B cell (primary cell): ENCODE data around the gene CIB1. TPM values are rescaled to one million over a fixed set of nuclear protein-coding genes. Genes with fewer than 3 reads are reported as not detected.
A peak's percentile ranks its signal among the peaks of the same experiment; 100 is the strongest.

Source experiments
- ATAC-seq: fragments of 200-7000 bp; cut with Tn5 transposase; one replicate; pipeline ENCODE4 v1.10.0; 2021; ENCODE audit warnings: low read depth, mild to moderate bottlenecking, moderate number of reproducible peaks, moderate library complexity
- CTCF ChIA-PET: fragments of 350-600 bp; sonication (Branson Sonifier 250); formaldehyde crosslinking; loops from one replicate; lab custom pipeline; 2021; ENCODE audit warnings: antibody characterized with exemption, inconsistent platforms; lab: Charles Lee
- POLR2A ChIA-PET: fragments of 350-600 bp; sonication (Branson Sonifier 250); formaldehyde crosslinking; loops from one replicate; lab custom pipeline; 2021; ENCODE audit warnings: antibody characterized with exemption; lab: Charles Lee
- DNase-seq: peaks from one replicate; pipeline ENCODE4 v3.0.0; 2013
- H2AFZ ChIP-seq: 2 replicates; pipeline ENCODE4 v1.6.1; 2012; ENCODE audit warnings: mild to moderate bottlenecking, low read depth, low read length; ENCODE audit not compliant: insufficient read depth, poor library complexity, severe bottlenecking
- H3K27ac ChIP-seq, 2 donors: 1 replicate in 1 of 2; 2 replicates in 1 of 2; pipeline ENCODE4 v1.5.1; 2012 to 2013; ENCODE audit warnings: low read length in 2 of 2, mild to moderate bottlenecking in 2 of 2, moderate library complexity in 1 of 2
- H3K27me3 ChIP-seq, 4 experiments: fragments of 200-600 bp in 1 of 4; sonication (generic) in 1 of 4; replicated peaks in 1 of 4; 1 replicate in 2 of 4; 2 replicates in 2 of 4; pipeline versions ENCODE4 v1.6.1 to v1.7.0; 2013 to 2016; ENCODE audit warnings: low read length in 3 of 4, mild to moderate bottlenecking in 2 of 4, mixed read lengths in 1 of 4, moderate library complexity in 1 of 4; ENCODE audit not compliant: insufficient read depth in 4 of 4, control insufficient read depth in 3 of 4; ENCODE audit errors: control extremely low read depth in 1 of 4
- H3K36me3 ChIP-seq, 2 experiments: replicated peaks in 1 of 2; 1 replicate in 1 of 2; 2 replicates in 1 of 2; pipeline versions ENCODE4 v1.6.1 to v1.7.1; 2013; ENCODE audit warnings: low read length in 1 of 2; ENCODE audit not compliant: insufficient read depth in 2 of 2, control insufficient read depth in 1 of 2; ENCODE audit errors: control extremely low read depth in 1 of 2, extremely low read depth in 1 of 2
- H3K4me1 ChIP-seq, 2 donors: fragments of 200-600 bp in 1 of 2; sonication (generic) in 1 of 2; 1 replicate in 1 of 2; 2 replicates in 1 of 2; pipeline versions ENCODE4 v1.5.1 to v1.6.1; 2013 to 2017; ENCODE audit warnings: low read length in 2 of 2; ENCODE audit not compliant: control insufficient read depth in 2 of 2, insufficient read depth in 2 of 2
- H3K4me2 ChIP-seq: replicated peaks from 2 replicates; pipeline ENCODE3; 2012; ENCODE audit warnings: mild to moderate bottlenecking, low read depth, low read length; ENCODE audit not compliant: poor library complexity, severe bottlenecking
- H3K4me3 ChIP-seq, 5 experiments: fragments of 200-600 bp in 1 of 5; sonication (generic) in 1 of 5; 1 replicate in 3 of 5; 2 replicates in 2 of 5; pipeline versions ENCODE4 v1.5.1 to v1.7.0; 2011 to 2016; ENCODE audit warnings: low read length in 4 of 5, mild to moderate bottlenecking in 4 of 5, low read depth in 2 of 5, control low read depth in 1 of 5, moderate library complexity in 1 of 5; ENCODE audit not compliant: insufficient read depth in 1 of 5; ENCODE audit errors: control extremely low read depth in 1 of 5, extremely low read depth in 1 of 5
- H3K79me2 ChIP-seq: fragments of 200-600 bp; sonication (generic); one replicate; pipeline ENCODE4 v1.6.0; 2016; ENCODE audit warnings: low read length; ENCODE audit not compliant: control insufficient read depth, insufficient read depth
- H3K9ac ChIP-seq: fragments of 200-600 bp; sonication (generic); 2 replicates; pipeline ENCODE4 v1.6.1; 2017; ENCODE audit warnings: mild to moderate bottlenecking, low read length, moderate library complexity
- H3K9me3 ChIP-seq, 3 donors: one replicate each; pipeline versions ENCODE4 v1.6.1 to v1.7.1; 2013; ENCODE audit warnings: low read length in 2 of 3; ENCODE audit not compliant: control insufficient read depth in 2 of 3, insufficient read depth in 1 of 3; ENCODE audit errors: control extremely low read depth in 1 of 3
- H4K20me1 ChIP-seq: 2 replicates; pipeline ENCODE4 v1.6.0; 2012; ENCODE audit warnings: mild to moderate bottlenecking, low read length; ENCODE audit not compliant: insufficient read depth, control insufficient read depth, poor library complexity, severe bottlenecking
- H3K27ac Mint-ChIP-seq: one replicate; pipeline ENCODE4 v1.8.0; 2021; ENCODE audit warnings: mixed read lengths
- H3K27me3 Mint-ChIP-seq: one replicate; pipeline ENCODE4 v1.8.0; 2021; ENCODE audit warnings: mixed read lengths
- H3K4me1 Mint-ChIP-seq: one replicate; pipeline ENCODE4 v1.8.0; 2021; ENCODE audit warnings: mixed read lengths
- H3K4me3 Mint-ChIP-seq: one replicate; pipeline ENCODE4 v1.8.0; 2021; ENCODE audit warnings: mixed read lengths
- H3K9me3 Mint-ChIP-seq: one replicate; pipeline ENCODE4 v1.8.0; 2022; ENCODE audit warnings: mixed read lengths; ENCODE audit not compliant: insufficient read depth
- EZH2 ChIP-seq: IDR thresholded peaks from 2 replicates; pipeline ENCODE4 v1.6.1; 2012; ENCODE audit warnings: borderline replicate concordance, low read depth, mild to moderate bottlenecking, moderate library complexity, low read length; ENCODE audit not compliant: insufficient read depth, poor library complexity, severe bottlenecking
- WGBS: methylation state at CpG from one replicate; pipeline ENCODE4 v1.1.5; 2013; ENCODE audit warnings: missing lambda C conversion rate; ENCODE audit not compliant: insufficient coverage; 5-methylcytosine and 5-hydroxymethylcytosine counted together
- intact Hi-C: fragments of 100-400 bp; cut with micrococcal nuclease; formaldehyde crosslinking; loops from one replicate; pipeline ENCODE4 v1.10.0; 2022
- polyA plus RNA-seq: library from polyadenylated mRNA; depleted of rRNA; stranded (reverse); fragments of >200 nt; gene quantifications from 2 replicates; pipeline ENCODE4 v1.2.3, GENCODE V29; 2012
- total RNA-seq, 2 donors: library from RNA; stranded (reverse); fragments of 120-200 nt in 1 of 2; gene quantifications; 1 replicate in 1 of 2; 2 replicates in 1 of 2; pipeline versions ENCODE4 v1.2.3 to v1.2.4, GENCODE V29; 2013 to 2022
- TF ChIP-seq, protein P1 (sequence below): fragments of 200-600 bp; IDR thresholded peaks from one replicate; pipeline ENCODE4 v1.8.0; 2022; ENCODE audit warnings: antibody characterized with exemption, mild to moderate bottlenecking

The CIB1 gene
- total and polyA plus RNA-seq, 2 donors (not counting 1 experiment from before 2014, with no cell fraction given): 153 to 157 TPM

DNA sequence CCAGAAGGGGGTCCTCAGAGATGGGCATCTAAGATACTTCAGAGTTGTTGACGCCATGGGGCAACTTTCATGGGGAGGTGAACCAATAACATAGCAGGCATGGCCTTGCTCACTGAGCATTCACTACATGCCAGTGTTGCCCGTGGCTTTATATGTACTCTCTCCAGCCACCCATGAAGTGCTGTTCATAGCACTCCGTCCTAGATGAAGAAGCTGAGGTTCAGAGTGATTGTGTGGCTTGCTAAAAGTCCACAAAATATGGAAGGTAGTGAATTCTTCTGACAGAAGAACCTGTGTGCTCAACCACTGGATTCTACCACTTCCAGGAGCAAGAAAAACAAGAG, 42.4 kb downstream of the CIB1 start:
- Mint-ChIP-seq H3K9me3 (no peaks in the 10 kb centered on the region), H3K27me3 (no peaks in the 10 kb centered on the region), H3K27ac (peak overlapping the region; percentile 97), H3K4me1 (peaks cover 79% of the 10 kb centered on the region), H3K4me3 (peak overlapping the region; percentile 87)
- peaks cover 84 to 97% of the 10 kb centered on the region in 2 donors for H3K4me1 ChIP-seq
- DNase-seq (no peak), ATAC-seq (peak; percentile 34)
- no peak for TF ChIP-seq EZH2
- TF ChIP-seq, protein P1, sequence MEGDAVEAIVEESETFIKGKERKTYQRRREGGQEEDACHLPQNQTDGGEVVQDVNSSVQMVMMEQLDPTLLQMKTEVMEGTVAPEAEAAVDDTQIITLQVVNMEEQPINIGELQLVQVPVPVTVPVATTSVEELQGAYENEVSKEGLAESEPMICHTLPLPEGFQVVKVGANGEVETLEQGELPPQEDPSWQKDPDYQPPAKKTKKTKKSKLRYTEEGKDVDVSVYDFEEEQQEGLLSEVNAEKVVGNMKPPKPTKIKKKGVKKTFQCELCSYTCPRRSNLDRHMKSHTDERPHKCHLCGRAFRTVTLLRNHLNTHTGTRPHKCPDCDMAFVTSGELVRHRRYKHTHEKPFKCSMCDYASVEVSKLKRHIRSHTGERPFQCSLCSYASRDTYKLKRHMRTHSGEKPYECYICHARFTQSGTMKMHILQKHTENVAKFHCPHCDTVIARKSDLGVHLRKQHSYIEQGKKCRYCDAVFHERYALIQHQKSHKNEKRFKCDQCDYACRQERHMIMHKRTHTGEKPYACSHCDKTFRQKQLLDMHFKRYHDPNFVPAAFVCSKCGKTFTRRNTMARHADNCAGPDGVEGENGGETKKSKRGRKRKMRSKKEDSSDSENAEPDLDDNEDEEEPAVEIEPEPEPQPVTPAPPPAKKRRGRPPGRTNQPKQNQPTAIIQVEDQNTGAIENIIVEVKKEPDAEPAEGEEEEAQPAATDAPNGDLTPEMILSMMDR: no peak
- peak overlapping the region; percentile 12 to 58 (median 53) for H3K4me3 ChIP-seq
- WGBS: 8% methylated on average over 1 of the region's 3 CpGs
- H3K9ac ChIP-seq: peak overlapping the region; percentile 46
- no peaks in the 10 kb centered on the region for H3K27me3 ChIP-seq
- no peaks in the 10 kb centered on the region for H4K20me1 ChIP-seq
- H3K9me3 ChIP-seq: no peaks in the 10 kb centered on the region
- intact Hi-C loops: loop anchor here (1.0 to 5.0 kb wide), 6 partner anchors 10 to 741 kb away; partner anchors contain the start of genes GDPGP1, HDDC3, IQGAP1 and NGRN
- ChIA-PET POLR2A (interaction anchor here (1.1 to 6.2 kb wide), 9 partner anchors 10 to 740 kb away, joined by 3 to 163 read pairs (median 9); partner anchors contain the start of genes CIB1, GDPGP1, IQGAP1 and SEMA4B), CTCF (interaction anchor here (0.8 to 12.1 kb wide), 13 partner anchors 10 to 49 kb away, joined by 3 to 274 read pairs (median 6); partner anchors contain the start of genes CIB1, GDPGP1 and SEMA4B)
- peaks cover 0 to 15% of the 10 kb centered on the region in 2 experiments for H3K36me3 ChIP-seq
- H2AFZ ChIP-seq: no peak overlapping the region
- H3K27ac ChIP-seq: peak overlapping the region; percentile 88 to 91
- H3K4me2 ChIP-seq: peak overlapping the region; percentile 83
- peaks cover 61% of the 10 kb centered on the region for H3K79me2 ChIP-seq
